Measurements from ENCODE around the gene TSNAX. TPM values are rescaled to one million over a fixed set of nuclear protein-coding genes. Genes with fewer than 3 reads are reported as not detected.

Gene TSNAX
- total RNA-seq, 1 donor from 2014 or later, result 60.7 TPM

DNA sequence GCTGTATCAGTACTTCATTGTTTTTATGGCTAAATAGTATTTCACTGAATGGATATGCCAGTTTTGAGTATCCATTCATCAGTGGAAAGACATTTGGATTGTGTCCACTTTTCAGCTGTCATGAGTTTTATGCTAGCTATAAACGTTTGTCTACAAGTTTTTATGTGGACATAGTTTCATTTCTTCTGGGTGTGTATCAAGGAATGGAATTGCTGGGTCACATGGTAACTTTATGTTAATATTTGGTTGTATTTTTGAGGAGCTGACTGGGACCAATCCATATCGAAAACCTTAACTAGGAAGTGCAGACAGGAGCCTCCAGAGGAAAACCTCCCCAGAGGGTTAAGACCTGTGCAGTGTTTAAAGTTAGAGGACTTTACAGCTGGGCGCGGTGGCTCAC, 66.3 kb downstream of the TSNAX start:
- no peak for FAIRE-seq

DNA sequence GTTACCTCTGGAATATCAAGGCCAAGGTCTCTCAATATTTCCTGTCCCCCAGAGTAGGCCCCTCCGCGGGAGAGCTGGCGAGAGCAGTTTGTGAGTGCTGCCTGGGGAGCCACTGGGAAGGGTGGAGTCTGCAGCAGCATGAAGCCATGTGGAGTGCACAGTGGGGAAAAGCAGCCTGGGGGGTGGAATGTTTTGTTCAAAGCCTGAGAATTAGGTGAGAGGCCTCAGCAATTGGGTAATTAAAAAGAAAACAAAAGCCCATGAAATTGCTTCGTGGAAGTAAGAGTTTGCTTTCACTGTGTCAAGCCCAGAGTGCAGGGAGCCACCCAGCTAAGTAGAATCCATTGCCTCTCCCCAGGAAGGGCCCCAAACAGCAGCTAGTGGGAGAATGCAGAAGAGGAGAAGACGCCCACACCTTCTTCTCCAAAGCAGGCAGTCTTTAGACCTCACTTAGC, 67.9 kb downstream of the TSNAX start:
- no peak for DNase-seq (ENCODE audit: low spot score in 2 of 2)
- no peak for FAIRE-seq

More for the DNA sequence above, 66.3 kb downstream of the TSNAX start:
- DNase-seq (ENCODE audit: low spot score in 2 of 2), result no peak

DNA sequence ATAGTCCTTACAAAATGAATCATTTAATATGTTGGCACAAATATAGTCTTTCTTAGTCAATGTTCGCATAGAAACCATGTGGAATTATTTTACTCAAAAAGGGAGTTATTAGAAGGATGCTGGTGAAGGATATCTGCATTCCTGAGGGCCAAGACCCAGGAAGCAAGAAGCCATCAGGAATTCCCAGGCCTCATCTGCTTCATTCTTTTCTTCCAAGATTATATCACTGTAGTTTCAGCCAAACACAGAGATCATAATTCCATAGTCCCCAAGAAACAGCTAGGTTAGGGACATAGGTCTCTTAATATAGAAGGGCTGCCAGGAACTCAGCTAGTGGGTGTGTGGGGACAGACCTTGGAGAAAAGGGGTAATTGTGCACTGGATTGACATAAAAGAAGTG, 69.5 kb downstream of the TSNAX start:
- DNase-seq (ENCODE audit: low spot score in 2 of 2) (no peak), FAIRE-seq (no peak)

DNA sequence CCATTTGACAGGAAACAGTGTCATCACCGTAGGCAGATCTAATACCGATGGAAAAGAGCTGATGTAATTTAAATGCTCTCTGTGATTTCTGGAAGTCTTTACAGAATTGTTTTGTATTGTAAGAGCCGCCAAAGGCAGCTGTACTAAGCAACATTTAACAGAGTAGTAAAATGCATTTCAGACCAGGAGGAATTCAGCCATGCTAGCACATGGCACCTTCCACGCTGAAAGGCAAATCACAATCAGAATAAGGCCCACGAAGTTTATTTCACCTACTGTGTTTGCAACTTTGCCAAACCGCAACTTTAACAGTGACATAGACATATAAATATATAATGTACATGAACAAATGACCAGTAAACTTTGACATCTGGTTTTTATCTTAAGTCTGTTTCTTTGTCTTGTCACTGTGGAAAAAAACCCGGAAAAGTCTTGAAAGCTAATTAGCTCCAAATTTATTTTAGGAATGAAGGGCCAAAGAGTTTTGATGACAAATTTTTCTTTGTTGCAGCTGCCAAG, 72.0 kb downstream of the TSNAX start:
- no peak for FAIRE-seq
- DNase-seq (ENCODE audit: low spot score in 2 of 2), result no peak

DNA sequence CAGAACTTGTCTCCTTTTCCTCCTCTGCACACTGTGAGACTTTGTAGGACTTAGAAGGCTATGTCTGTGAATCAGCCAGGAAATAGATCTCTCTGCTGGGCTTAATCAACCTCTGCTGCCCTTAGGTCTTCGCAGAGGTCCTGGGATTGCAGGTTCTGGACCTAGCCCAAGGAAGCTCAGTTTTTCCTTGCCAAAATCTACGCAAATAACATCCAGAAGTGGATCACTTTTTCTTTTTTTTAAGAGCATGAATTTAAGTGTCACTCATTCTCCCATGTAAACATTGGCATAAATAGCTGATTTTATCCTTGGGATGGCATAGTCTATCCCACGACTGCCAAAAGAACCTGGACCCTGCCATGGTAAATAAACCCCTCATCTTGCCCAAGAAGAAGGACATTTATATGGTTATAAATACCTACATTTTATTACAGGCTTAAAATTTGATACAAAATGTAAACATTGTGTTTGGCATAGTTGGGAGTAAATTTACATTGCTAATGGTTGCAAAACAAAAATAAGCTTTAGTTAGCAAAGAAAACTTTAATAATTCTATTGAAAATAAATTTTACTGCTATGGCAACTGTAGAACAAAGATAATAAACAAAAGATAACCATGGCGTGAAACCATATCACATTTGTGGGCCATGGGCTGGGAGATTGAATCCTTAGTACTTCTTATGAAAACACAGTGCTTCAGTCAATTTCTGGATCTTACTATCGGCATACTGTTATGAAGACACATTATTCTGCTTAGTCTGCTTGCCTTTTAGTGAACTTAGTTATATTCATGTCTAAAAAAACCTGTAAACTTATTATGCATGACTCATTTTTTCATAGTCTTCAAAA, 73.6 kb downstream of the TSNAX start:
- FAIRE-seq, result no peak
- no peak for DNase-seq (ENCODE audit: low spot score in 2 of 2)

DNA sequence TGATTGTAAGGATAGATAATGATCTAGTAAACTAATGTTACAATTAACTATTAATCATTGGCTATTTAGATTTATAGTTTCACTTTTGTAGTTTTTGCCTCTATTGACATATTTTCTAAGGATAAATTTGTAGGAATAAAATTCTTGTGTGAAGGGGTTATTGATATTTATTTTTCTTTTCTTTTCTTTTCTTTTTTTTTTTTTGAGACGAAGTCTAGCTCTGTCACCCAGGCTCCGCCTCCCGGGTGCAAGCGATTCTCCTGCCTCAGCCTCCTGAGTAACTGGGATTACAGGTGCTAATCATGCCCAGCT, 74.2 kb downstream of the TSNAX start:
- FAIRE-seq (no peak), DNase-seq (ENCODE audit: low spot score in 2 of 2) (no peak)

DNA sequence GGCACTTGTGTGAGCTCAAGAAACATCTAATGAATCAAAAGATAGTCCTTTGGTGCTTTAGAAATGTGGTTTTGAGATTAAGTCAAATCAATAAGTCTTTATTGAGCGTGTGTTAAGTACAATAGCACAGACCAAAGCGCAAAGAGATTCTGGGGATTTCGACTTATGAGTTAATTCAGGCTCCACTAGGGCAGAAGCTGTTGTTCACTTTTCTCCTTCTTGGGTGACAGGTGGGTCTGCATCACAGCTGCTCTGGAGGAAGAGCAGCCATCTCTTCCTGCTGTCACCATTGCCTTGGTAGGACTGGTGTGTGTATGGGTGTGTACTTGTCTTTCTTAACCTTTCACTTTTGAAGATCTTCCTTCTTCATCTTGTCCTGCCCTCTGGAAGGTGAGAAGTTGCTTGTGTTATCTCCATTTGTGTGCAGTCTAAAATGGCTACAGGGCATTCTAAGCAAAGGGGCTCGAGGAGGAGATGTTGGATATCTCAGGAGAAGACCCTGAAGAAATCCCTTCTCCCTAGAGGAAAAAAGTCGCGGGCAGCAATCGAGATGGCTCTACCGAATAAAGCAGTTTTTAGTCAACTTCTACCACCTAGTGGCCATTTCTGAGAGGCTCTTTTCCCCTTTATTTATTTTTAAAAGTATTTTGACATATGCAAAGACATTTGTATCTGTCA, 75.3 kb downstream of the TSNAX start:
- DNase-seq (ENCODE audit: low spot score in 2 of 2) (peak in 1 of 2 donors; percentile 42), FAIRE-seq (peak; percentile 82)

DNA sequence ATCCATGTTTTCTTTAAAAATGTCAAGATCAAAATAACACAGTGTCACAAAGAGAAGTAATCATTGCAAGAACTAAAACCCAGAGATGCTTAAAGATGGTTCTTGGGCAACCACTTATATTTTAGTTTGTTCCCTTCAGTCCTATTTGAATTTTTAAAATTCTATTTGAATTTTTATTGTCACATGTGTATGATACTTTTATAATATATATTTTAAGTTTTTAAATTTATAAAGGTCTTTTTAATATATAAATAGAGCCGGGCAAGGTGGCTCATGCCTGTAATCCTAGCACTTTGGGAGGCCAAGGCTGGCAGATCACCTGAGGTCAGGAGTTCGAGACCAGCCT, 75.8 kb downstream of the TSNAX start:
- no peak for FAIRE-seq

DNA sequence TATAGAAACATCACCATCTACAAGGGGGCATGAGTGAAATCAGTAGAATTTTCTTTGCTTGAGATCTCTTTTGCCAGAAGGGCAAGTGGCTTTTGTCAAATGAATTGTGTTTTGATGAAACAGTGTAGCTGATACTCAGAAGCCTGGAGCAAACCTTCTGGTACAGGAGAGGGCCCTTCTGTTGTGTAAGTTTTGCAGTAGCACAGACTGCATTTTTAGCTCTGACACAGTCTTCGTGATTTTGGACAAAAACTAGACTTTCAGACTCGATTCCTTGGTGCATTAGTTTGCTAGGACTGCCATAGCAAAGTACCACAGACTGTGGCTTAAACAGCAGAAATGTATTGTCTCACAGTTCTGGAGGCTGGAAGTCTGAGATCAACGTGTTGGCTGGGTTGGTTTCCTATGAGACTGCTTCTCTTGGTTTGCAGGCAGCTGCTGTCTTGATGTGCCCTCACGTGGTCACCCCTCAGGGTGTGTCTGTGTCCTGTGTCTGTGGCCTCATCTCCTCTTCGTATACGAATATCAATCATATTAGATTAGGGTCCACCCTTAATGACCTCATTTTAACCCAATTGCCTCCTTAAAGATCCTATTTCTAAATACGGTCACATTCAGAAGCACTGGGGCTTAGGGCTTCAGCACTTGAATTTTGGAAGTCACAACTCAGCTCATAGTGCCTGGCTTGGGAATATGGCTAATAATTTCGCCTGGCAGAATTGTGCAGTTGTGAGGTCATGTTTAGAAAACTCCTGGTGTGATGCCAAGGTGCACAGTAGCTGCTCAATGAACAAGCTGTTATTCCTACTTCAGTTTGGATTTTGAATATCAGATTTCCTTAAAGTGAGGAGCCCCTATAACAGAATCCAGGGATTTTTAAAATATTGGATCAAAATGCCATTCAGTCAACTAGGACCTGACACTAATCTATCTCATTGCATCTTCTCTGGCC, 77.0 kb downstream of the TSNAX start:
- no peak for DNase-seq (ENCODE audit: low spot score in 2 of 2)
- FAIRE-seq, result no peak

More for the DNA sequence above, 75.8 kb downstream of the TSNAX start:
- no peak for DNase-seq (ENCODE audit: low spot score in 2 of 2)

DNA sequence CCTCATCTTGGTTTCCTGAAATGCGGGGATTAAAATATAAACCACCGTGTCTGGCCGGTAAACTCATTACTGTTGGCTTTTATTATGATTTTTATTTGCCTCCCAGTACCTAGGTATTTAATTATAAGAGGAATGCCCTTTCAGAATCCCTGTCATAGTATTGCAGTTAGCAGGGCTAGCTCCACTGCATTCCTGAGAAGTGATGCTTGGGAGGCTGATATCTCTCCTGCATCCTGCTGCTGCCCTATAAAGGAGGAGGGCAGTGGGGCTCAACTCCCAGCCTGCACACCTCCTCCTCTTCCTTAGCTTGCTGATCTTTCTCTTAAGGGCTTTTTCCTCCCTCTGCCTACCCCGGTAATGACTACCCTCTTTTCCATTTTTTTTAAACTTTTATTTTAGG, 78.2 kb downstream of the TSNAX start:
- FAIRE-seq (no peak), DNase-seq (ENCODE audit: low spot score in 2 of 2) (no peak)

DNA sequence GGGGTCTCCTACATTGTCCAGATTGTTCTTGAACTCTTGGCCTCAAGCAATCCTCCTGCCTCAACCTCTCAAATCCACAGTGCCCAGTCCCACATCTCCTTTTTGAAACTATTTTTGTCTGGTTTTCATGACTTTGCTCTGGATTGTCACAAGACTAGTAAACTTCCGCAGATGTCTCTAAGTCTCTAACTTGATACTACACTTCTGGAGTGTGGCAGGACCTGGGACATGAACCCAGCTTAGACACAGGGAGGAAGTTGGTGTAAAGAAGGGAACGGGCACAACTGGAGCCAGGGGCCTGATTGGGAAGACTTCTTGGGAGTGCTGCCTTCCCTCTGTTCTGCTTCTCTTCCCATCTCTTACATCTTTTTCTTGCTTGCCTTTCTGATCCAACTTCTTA, 81.9 kb downstream of the TSNAX start:
- no peak for DNase-seq (ENCODE audit: low spot score in 2 of 2)
- FAIRE-seq, result no peak

DNA sequence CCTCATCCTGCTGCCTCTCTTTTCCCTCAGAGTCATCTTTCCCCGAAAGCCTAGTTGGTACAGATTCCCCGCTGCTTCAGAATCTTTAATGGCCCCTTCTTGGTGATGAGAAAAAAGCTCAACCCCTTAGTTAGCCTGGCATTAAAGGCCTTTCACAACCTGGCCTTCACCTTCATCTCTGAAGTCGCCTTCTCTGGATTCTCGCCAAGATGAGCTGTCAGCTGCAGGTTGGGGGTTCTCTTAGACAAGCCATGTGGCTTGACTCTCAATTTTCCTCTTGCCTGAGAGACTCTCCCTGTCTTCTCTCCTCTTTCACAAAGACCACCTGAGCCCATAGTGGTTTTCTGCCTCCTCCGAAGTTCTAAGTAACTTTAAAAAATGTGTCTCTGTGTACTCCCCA, 82.6 kb downstream of the TSNAX start:
- no peak for FAIRE-seq
- no peak for DNase-seq (ENCODE audit: low spot score in 2 of 2)

DNA sequence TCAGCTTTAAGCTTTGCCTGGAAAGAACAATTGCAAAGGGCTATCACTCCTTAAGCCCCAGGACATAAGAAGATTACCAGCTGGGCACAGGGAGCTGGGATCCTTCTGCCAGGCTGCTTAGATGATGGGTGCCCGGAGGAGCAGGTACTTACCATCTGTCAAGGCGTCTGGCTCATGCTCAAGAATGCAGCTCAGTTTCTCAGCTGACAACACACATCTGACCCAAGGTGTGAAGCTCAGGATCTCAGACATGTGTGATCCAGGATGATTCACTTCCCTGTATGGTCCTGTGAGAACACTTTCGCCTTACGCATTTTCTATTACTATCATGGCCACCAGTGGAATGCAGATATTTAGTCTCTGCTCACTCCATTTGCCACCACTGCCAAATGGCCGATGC, 83.4 kb downstream of the TSNAX start:
- DNase-seq (ENCODE audit: low spot score in 2 of 2) (no peak), FAIRE-seq (no peak)

DNA sequence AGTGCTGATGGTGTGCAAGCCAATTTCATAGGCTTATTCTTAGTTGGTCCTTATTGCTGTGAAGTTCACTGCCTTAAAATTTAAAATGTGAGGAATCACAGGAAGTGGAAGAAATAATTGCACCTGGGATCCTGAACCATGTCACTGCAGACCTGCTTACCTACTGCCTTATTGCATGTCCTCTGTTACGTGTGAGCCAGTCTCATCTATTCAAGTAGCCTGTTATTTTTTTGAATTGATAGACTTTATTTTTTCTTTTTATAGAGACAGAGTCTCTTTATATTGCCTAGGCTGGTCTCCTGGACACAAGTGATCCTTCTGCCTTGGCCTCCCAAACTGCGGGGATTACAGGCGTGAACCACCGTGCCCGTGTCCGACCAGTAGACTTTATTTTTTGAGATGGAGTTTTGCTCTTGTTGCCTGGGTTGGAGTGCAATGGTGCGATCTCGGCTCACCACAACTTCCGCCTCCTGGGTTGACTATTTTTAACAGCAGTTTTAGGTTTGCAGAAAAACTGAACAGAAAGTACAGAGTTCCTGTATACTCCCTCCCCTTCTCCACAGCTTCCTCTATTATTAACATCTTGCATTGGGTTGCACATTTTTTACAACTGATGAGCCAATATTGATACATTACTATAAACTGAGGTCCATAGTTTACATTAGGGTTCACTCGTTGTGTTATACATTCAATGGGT, 84.1 kb downstream of the TSNAX start:
- FAIRE-seq, result no peak
- DNase-seq (ENCODE audit: low spot score in 2 of 2), result no peak

DNA sequence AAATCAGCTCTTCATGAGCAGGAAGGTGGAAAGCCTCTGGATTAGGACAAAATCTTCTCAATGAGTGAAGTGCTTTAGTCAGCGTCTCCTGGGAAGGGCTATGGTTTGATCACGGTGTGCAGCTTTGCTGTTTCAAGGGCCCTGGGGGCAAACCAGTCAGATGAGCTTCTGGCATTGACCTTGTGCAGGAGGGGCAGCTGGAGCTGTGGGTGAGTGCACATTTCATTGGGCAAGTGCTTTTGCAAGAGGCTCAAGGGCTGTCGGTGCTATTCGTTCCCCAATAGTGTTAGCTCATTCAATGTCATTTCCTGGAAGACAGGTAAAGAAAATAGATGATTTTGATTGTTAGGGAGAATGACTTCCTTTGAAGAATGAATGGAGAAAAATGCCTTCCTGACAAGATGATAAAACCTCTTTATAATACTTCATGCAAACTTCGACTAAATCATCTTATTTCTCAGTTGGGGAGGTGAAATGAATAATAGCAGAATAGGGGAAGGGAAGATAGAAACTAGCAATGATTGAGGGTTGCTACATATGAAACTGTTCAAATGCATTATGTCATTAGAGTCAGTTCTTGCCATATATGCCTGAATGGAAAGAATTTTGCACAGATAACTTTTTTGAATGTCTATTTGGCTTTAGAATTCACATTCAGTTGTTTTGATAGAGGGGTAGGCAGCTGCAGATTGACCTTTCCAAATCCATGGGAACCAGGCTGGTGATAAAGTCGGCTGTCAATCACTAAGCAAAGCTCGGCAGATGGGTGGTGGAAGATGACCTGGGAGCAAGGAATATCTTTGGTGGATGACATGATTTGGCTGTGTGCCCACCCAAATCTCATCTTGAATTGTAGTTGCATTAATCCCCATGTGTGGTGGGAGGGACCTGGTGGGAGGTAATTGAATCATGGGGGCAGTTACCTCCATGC, 85.2 kb downstream of the TSNAX start:
- DNase-seq (ENCODE audit: low spot score in 2 of 2), result no peak
- FAIRE-seq, result no peak
